DOHH2 (cell line): ENCODE measurements around the gene SETD3.

Source experiments
- H3F3A ChIP-seq: fragments of 200-600 bp; sonication (generic), shearing (Covaris generic); 2 replicates; pipeline ENCODE4 v1.6.0; 2016; ENCODE audit warnings: antibody characterized with exemption, mild to moderate bottlenecking; ENCODE audit not compliant: control insufficient read depth, insufficient read depth
- H3K27ac ChIP-seq: fragments of 200-600 bp; sonication (generic); 2 replicates; pipeline ENCODE4 v1.5.1; 2014; ENCODE audit warnings: low read depth, mild to moderate bottlenecking, low read length, moderate library complexity
- H3K27me3 ChIP-seq: fragments of 200-600 bp; sonication (generic); 2 replicates; pipeline ENCODE4 v1.6.1; 2014; ENCODE audit warnings: mild to moderate bottlenecking, low read length, mixed read lengths; ENCODE audit not compliant: control insufficient read depth
- H3K36me3 ChIP-seq: fragments of 200-600 bp; sonication (generic); 2 replicates; pipeline ENCODE4 v1.6.1; 2014; ENCODE audit warnings: mild to moderate bottlenecking, low read length, moderate library complexity, mixed read lengths; ENCODE audit not compliant: control insufficient read depth
- H3K4me1 ChIP-seq: fragments of 200-600 bp; sonication (generic); 2 replicates; pipeline ENCODE4 v1.6.1; 2014; ENCODE audit warnings: mild to moderate bottlenecking, low read length, mixed read lengths; ENCODE audit not compliant: control insufficient read depth
- H3K4me2 ChIP-seq: fragments of 200-600 bp; sonication (generic); 2 replicates; pipeline ENCODE4 v1.6.0; 2014; ENCODE audit warnings: mild to moderate bottlenecking, low read length, moderate library complexity
- H3K4me3 ChIP-seq: fragments of 200-600 bp; sonication (generic); 2 replicates; pipeline ENCODE4 v1.5.1; 2014; ENCODE audit warnings: mild to moderate bottlenecking, low read length, mixed read lengths
- H3K79me2 ChIP-seq: fragments of 200-600 bp; sonication (generic); 2 replicates; pipeline ENCODE4 v1.6.1; 2014; ENCODE audit warnings: mild to moderate bottlenecking, low read length, mixed read lengths; ENCODE audit not compliant: control insufficient read depth
- H3K9me2 ChIP-seq: fragments of 200-600 bp; sonication (generic); replicated peaks from 2 replicates; pipeline ENCODE4 v1.6.1; 2014; ENCODE audit warnings: mild to moderate bottlenecking, low read length, mixed read lengths; ENCODE audit not compliant: control insufficient read depth
- H3K9me3 ChIP-seq: fragments of 200-600 bp; sonication (generic); 2 replicates; pipeline ENCODE4 v1.6.1; 2014; ENCODE audit warnings: antibody characterized with exemption, low read length, mixed read lengths; ENCODE audit not compliant: control insufficient read depth, insufficient read depth
- H4K20me1 ChIP-seq: fragments of 200-600 bp; sonication (generic); 2 replicates; pipeline ENCODE4 v1.6.0; 2014; ENCODE audit warnings: low read depth, mild to moderate bottlenecking, antibody characterized with exemption, low read length, moderate library complexity; ENCODE audit not compliant: control insufficient read depth, insufficient read depth
- CTCF ChIP-seq: fragments of 200-600 bp; sonication (generic); IDR thresholded peaks from one replicate; pipeline ENCODE4 v1.5.1; 2014; ENCODE audit warnings: antibody characterized with exemption, mild to moderate bottlenecking, low read depth, low read length; ENCODE audit not compliant: poor library complexity, severe bottlenecking
- EZH2phosphoT487 ChIP-seq: fragments of 200-600 bp; sonication (generic); IDR thresholded peaks from 2 replicates; pipeline ENCODE4 v1.6.1; 2017; ENCODE audit warnings: borderline replicate concordance, mild to moderate bottlenecking, antibody characterized with exemption, low read length, moderate library complexity, mixed read lengths

Gene SETD3

GRCh38 chr14:99478128-99478527 is 2.5 kb downstream of the SETD3 start:
- no peak overlapping the region for H3K27ac ChIP-seq
- H3K4me1 ChIP-seq: peaks cover 29% of the 10 kb centered on the region
- no peak overlapping the region for H3K4me3 ChIP-seq

GRCh38 chr14:99476864-99477263 is 3.8 kb downstream of the SETD3 start:
- no peak overlapping the region for H3K4me2 ChIP-seq

More at GRCh38 chr14:99478128-99478527, 2.5 kb downstream of the SETD3 start:
- Histone ChIP-seq H3K27me3 (no peaks in the 10 kb centered on the region), H4K20me1 (peaks cover 59% of the 10 kb centered on the region), H3K9me3 (no peaks in the 10 kb centered on the region), H3K4me2 (no peak overlapping the region), H3F3A (no peaks in the 10 kb centered on the region), H3K36me3 (peaks cover 8% of the 10 kb centered on the region), H3K9me2 (no peaks in the 10 kb centered on the region), H3K79me2 (peaks cover 90% of the 10 kb centered on the region)
- TF ChIP-seq CTCF (no peak), EZH2phosphoT487 (no peak)

GRCh38 chr14:99475660-99476059 is 5.0 kb downstream of the SETD3 start:
- Histone ChIP-seq H3K36me3 (no peaks in the 10 kb centered on the region), H3K4me1 (peaks cover 18% of the 10 kb centered on the region), H3F3A (no peaks in the 10 kb centered on the region), H3K79me2 (peaks cover 95% of the 10 kb centered on the region), H3K4me3 (no peak overlapping the region), H3K27ac (no peak overlapping the region), H3K9me3 (no peaks in the 10 kb centered on the region), H4K20me1 (peaks cover 60% of the 10 kb centered on the region), H3K27me3 (no peaks in the 10 kb centered on the region), H3K9me2 (no peaks in the 10 kb centered on the region), H3K4me2 (no peak overlapping the region)
- no peak for TF ChIP-seq EZH2phosphoT487
- TF ChIP-seq CTCF: no peak

More at GRCh38 chr14:99476864-99477263, 3.8 kb downstream of the SETD3 start:
- no peaks in the 10 kb centered on the region for H3K27me3 ChIP-seq
- TF ChIP-seq EZH2phosphoT487: no peak
- TF ChIP-seq CTCF: no peak
- H3K9me2 ChIP-seq: no peaks in the 10 kb centered on the region
- no peak overlapping the region for H3K27ac ChIP-seq
- H3K4me3 ChIP-seq: no peak overlapping the region
- H4K20me1 ChIP-seq: peaks cover 54% of the 10 kb centered on the region
- peaks cover 18% of the 10 kb centered on the region for H3K4me1 ChIP-seq
- H3F3A ChIP-seq: no peaks in the 10 kb centered on the region
- peaks cover 90% of the 10 kb centered on the region for H3K79me2 ChIP-seq
- no peaks in the 10 kb centered on the region for H3K9me3 ChIP-seq
- peaks cover 6% of the 10 kb centered on the region for H3K36me3 ChIP-seq
